H9 (cell line): ENCODE results near the gene CMTM5. TPM values are rescaled to one million over a fixed set of nuclear protein-coding genes. Genes with fewer than 3 reads are reported as not detected.

ENCODE experiments used
- DNase-seq: peaks from one replicate; pipeline ENCODE4 v3.0.0-alpha.2; 2017
- H2AFZ ChIP-seq: one replicate; pipeline ENCODE4 v1.6.1; 2013; ENCODE audit warnings: mild to moderate bottlenecking, low read length, control low read depth, moderate library complexity
- H2AK5ac ChIP-seq: 2 replicates; pipeline ENCODE4 v1.6.1; 2013; ENCODE audit warnings: low read length, control low read depth, mixed read lengths; ENCODE audit not compliant: insufficient read length
- H2BK120ac ChIP-seq: one replicate; pipeline ENCODE4 v1.6.1; 2013; ENCODE audit warnings: low read depth, mild to moderate bottlenecking, low read length, control low read depth, inconsistent platforms; ENCODE audit not compliant: poor library complexity, severe bottlenecking
- H2BK12ac ChIP-seq: 2 replicates; pipeline ENCODE4 v1.6.1; 2013; ENCODE audit warnings: low read length, control low read depth, mixed read lengths, low read depth; ENCODE audit not compliant: insufficient read length
- H2BK15ac ChIP-seq: 2 replicates; pipeline ENCODE4 v1.6.1; 2013; ENCODE audit warnings: low read depth, low read length, control low read depth
- H2BK20ac ChIP-seq: one replicate; pipeline ENCODE4 v1.6.1; 2013; ENCODE audit warnings: low read depth, mild to moderate bottlenecking, low read length, control low read depth, inconsistent platforms; ENCODE audit not compliant: poor library complexity, severe bottlenecking
- H2BK5ac ChIP-seq: 2 replicates; pipeline ENCODE4 v1.6.1; 2013; ENCODE audit warnings: low read length, control low read depth, mixed read lengths; ENCODE audit not compliant: insufficient read length
- H3K14ac ChIP-seq: 2 replicates; pipeline ENCODE4 v1.6.1; 2013; ENCODE audit warnings: low read length, control low read depth; ENCODE audit not compliant: insufficient read depth
- H3K18ac ChIP-seq: 2 replicates; pipeline ENCODE4 v1.6.1; 2013; ENCODE audit warnings: low read depth, mild to moderate bottlenecking, mixed read lengths, low read length, control low read depth; ENCODE audit not compliant: insufficient read length
- H3K23ac ChIP-seq: 2 replicates; pipeline ENCODE4 v1.6.1; 2013; ENCODE audit warnings: low read length, control low read depth, mixed read lengths, low read depth; ENCODE audit not compliant: insufficient read length
- H3K23me2 ChIP-seq: 2 replicates; pipeline ENCODE4 v1.6.1; 2013; ENCODE audit warnings: low read depth, mild to moderate bottlenecking, mixed read lengths, low read length, control low read depth; ENCODE audit not compliant: insufficient read length, poor library complexity, severe bottlenecking
- H3K27ac ChIP-seq: 2 replicates; pipeline ENCODE4 v1.5.1; 2013; ENCODE audit warnings: low read length, control low read depth, mixed read lengths, low read depth; ENCODE audit not compliant: insufficient read length
- H3K27me3 ChIP-seq: 2 replicates; pipeline ENCODE4 v1.6.1; 2013; ENCODE audit warnings: low read length, control low read depth, inconsistent platforms; ENCODE audit not compliant: insufficient read depth
- H3K4ac ChIP-seq: 2 replicates; pipeline ENCODE4 v1.6.1; 2013; ENCODE audit warnings: low read depth, mild to moderate bottlenecking, control low read depth, inconsistent platforms, low read length, moderate library complexity
- H3K4me1 ChIP-seq: 2 replicates; pipeline ENCODE4 v1.6.1; 2013; ENCODE audit warnings: low read length, control low read depth, inconsistent platforms; ENCODE audit not compliant: insufficient read depth
- H3K4me2 ChIP-seq: 2 replicates; pipeline ENCODE4 v1.6.1; 2013; ENCODE audit warnings: low read length, control low read depth, mixed read lengths; ENCODE audit not compliant: insufficient read length, insufficient read depth
- H3K56ac ChIP-seq: 2 replicates; pipeline ENCODE4 v1.6.1; 2013; ENCODE audit warnings: low read depth, mild to moderate bottlenecking, mixed read lengths, low read length, control low read depth; ENCODE audit not compliant: insufficient read length
- H3K79me1 ChIP-seq: 2 replicates; pipeline ENCODE4 v1.6.1; 2013; ENCODE audit warnings: low read depth, mild to moderate bottlenecking, moderate library complexity, low read length, control low read depth, inconsistent platforms; ENCODE audit not compliant: insufficient read depth, poor library complexity, severe bottlenecking
- H3K79me2 ChIP-seq: 2 replicates; pipeline ENCODE4 v1.6.1; 2013; ENCODE audit warnings: low read length, control low read depth, inconsistent platforms; ENCODE audit not compliant: insufficient read depth
- H3K9ac ChIP-seq: 2 replicates; pipeline ENCODE4 v1.6.1; 2013; ENCODE audit warnings: low read length, control low read depth, mixed read lengths; ENCODE audit not compliant: insufficient read length; ENCODE audit errors: extremely low read depth
- H3K9me3 ChIP-seq: one replicate; pipeline ENCODE4 v1.6.1; 2013; ENCODE audit warnings: low read depth, low read length, inconsistent platforms; ENCODE audit not compliant: control insufficient read depth
- H3T11ph ChIP-seq: one replicate; pipeline ENCODE4 v1.6.1; 2013; ENCODE audit warnings: mild to moderate bottlenecking, low read length, control low read depth, inconsistent platforms
- H4K20me1 ChIP-seq: one replicate; pipeline ENCODE4 v1.6.1; 2013; ENCODE audit not compliant: control insufficient read depth, insufficient read length, insufficient read depth
- H4K5ac ChIP-seq: 2 replicates; pipeline ENCODE4 v1.6.1; 2013; ENCODE audit warnings: low read depth, mild to moderate bottlenecking, mixed read lengths, low read length, control low read depth; ENCODE audit not compliant: insufficient read length
- H4K8ac ChIP-seq: replicated peaks from 2 replicates; pipeline ENCODE4 v1.6.1; 2013; ENCODE audit warnings: low read length, control low read depth, mixed read lengths, low read depth; ENCODE audit not compliant: insufficient read length
- H4K91ac ChIP-seq: 2 replicates; pipeline ENCODE4 v1.6.1; 2013; ENCODE audit warnings: low read depth, mild to moderate bottlenecking, moderate library complexity, mixed read lengths, low read length, control low read depth; ENCODE audit not compliant: insufficient read length
- H3K27ac Mint-ChIP-seq, 3 experiments: 2 replicates in 2 of 3; 3 replicates in 1 of 3; pipeline ENCODE4 v1.8.0; 2020 to 2021; ENCODE audit warnings: mixed read lengths in 3 of 3, mild to moderate bottlenecking in 1 of 3, moderate library complexity in 1 of 3
- H3K27me3 Mint-ChIP-seq: 2 replicates; pipeline ENCODE4 v1.8.0; 2021; ENCODE audit warnings: low read depth, mild to moderate bottlenecking, moderate library complexity, mixed read lengths
- H3K36me3 Mint-ChIP-seq, 3 experiments: 2 replicates in 2 of 3; 3 replicates in 1 of 3; pipeline ENCODE4 v1.8.0; 2020 to 2021; ENCODE audit warnings: low read depth in 3 of 3, mixed read lengths in 3 of 3; ENCODE audit not compliant: insufficient read depth in 1 of 3
- H3K4me1 Mint-ChIP-seq, 2 experiments: 2 replicates each; pipeline ENCODE4 v1.8.0; 2020; ENCODE audit warnings: mixed read lengths in 2 of 2
- H3K4me3 Mint-ChIP-seq, 2 experiments: 2 replicates in 1 of 2; 3 replicates in 1 of 2; pipeline ENCODE4 v1.8.0; 2020 to 2021; ENCODE audit warnings: mild to moderate bottlenecking in 2 of 2, mixed read lengths in 2 of 2, moderate library complexity in 1 of 2
- H3K9me3 Mint-ChIP-seq, 2 experiments: 2 replicates in 1 of 2; 3 replicates in 1 of 2; pipeline ENCODE4 v1.8.0; 2020; ENCODE audit warnings: mild to moderate bottlenecking in 2 of 2, mixed read lengths in 2 of 2, moderate library complexity in 1 of 2
- CTCF ChIP-seq: fragments of 200-600 bp; sonication (generic); conservative IDR thresholded peaks from 3 replicates; pipeline ENCODE4 v1.8.0; 2021; ENCODE audit warnings: antibody characterized with exemption, mild to moderate bottlenecking
- total RNA-seq: library from RNA; stranded (reverse); gene quantifications from 2 replicates; pipeline ENCODE4 v1.2.1, GENCODE V29; 2021

CMTM5 gene
- total RNA-seq, 1 experiment from 2014 or later, result not detected

DNA sequence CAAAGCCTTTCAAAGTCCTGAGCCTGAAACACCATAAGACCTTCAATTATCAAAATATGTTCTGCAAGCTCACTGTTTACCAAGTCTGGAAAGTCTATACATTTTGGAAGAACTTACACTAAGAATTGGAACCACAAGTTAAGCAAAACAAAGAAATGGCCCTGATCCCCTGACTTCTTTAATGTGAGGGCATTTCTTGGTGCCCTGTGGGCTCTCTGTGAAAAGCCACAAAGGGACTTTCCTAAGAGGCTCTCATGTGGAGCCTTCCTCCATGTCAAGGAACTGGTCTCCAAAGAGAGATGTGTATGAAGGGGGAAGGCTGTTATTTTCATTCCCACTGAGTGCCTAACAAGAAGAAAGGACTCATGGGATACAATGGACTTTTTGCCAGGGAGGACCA lies 44.7 kb downstream of the CMTM5 start:
- no peak overlapping the region for H3K27ac ChIP-seq
- H4K91ac ChIP-seq, result no peak overlapping the region
- H2BK12ac ChIP-seq, result no peak overlapping the region
- no peak overlapping the region for H2BK120ac ChIP-seq
- H2AFZ ChIP-seq, result no peak overlapping the region
- no peak overlapping the region for H3K27ac Mint-ChIP-seq
- H3K79me1 ChIP-seq, result no peaks in the 10 kb centered on the region
- no peak overlapping the region for H2BK20ac ChIP-seq
- no peaks in the 10 kb centered on the region for H3K27me3 ChIP-seq
- no peak overlapping the region for H3K23ac ChIP-seq
- H3K56ac ChIP-seq, result no peak overlapping the region
- no peak overlapping the region for H4K8ac ChIP-seq
- no peak overlapping the region for H3K14ac ChIP-seq
- H3K27me3 Mint-ChIP-seq, result peaks cover 43% of the 10 kb centered on the region
- no peak overlapping the region for H2BK15ac ChIP-seq
- H3K4ac ChIP-seq, result no peak overlapping the region
- H3K18ac ChIP-seq, result no peak overlapping the region
- H3K4me3 Mint-ChIP-seq, result no peak overlapping the region
- H2AK5ac ChIP-seq, result no peak overlapping the region
- H2BK5ac ChIP-seq, result no peak overlapping the region
- TF ChIP-seq CTCF, result no peak
- H3K23me2 ChIP-seq, result no peaks in the 10 kb centered on the region
- peaks cover 0 to 3% of the 10 kb centered on the region in 2 experiments; a peak in 2 of 5 replicates for H3K9me3 Mint-ChIP-seq
- H4K5ac ChIP-seq, result no peak overlapping the region
- peaks cover 9% of the 10 kb centered on the region in 2 experiments; a peak in 3 of 4 replicates for H3K4me1 Mint-ChIP-seq
- H4K20me1 ChIP-seq, result no peaks in the 10 kb centered on the region
- H3K36me3 Mint-ChIP-seq, result no peaks in the 10 kb centered on the region
- no peak overlapping the region for H3K4me2 ChIP-seq
- no peak overlapping the region for H3K9ac ChIP-seq
- H3K9me3 ChIP-seq, result no peaks in the 10 kb centered on the region
- no peaks in the 10 kb centered on the region for H3K79me2 ChIP-seq
- no peak overlapping the region for H3T11ph ChIP-seq
- no peak for DNase-seq
- no peaks in the 10 kb centered on the region for H3K4me1 ChIP-seq
